ENCODE results near the gene SLC27A1. TPM values are rescaled to one million over a fixed set of nuclear protein-coding genes. Genes with fewer than 3 reads are reported as not detected.

The SLC27A1 gene
- polyA plus RNA-seq (ENCODE audit: insufficient read length in 4 of 4) = 10 to 100 TPM; 12.0 to 17.0 (median 13.3) TPM

GRCh38 chr19:17470068-17470841 lies at the start of gene SLC27A1:
Gene SLC27A1, plus strand, starts transcription at chr19:17470524. Its CDS starts 17 bp downstream, at chr19:17470541.
- DNase-seq (ENCODE audit: low read depth in 4 of 4, low spot score in 3 of 4) = peak; percentile 96 to 98 (median 98)

- DNase-seq (ENCODE audit: low read depth in 4 of 4, low spot score in 3 of 4) = no peak
Observed at GRCh38 chr19:17421942-17422341, 48.4 kb upstream of the SLC27A1 start.

- DNase-seq (ENCODE audit: low read depth in 4 of 4, low spot score in 3 of 4) = no peak
Observed at GRCh38 chr19:17423429-17424208, 46.7 kb upstream of the SLC27A1 start.

- no peak for DNase-seq (ENCODE audit: low read depth in 4 of 4, low spot score in 3 of 4)
Observed at GRCh38 chr19:17424743-17425365, 45.5 kb upstream of the SLC27A1 start.

GRCh38 chr19:17429641-17430113 lies 40.6 kb upstream of the SLC27A1 start:
- no peak for DNase-seq (ENCODE audit: low read depth in 4 of 4, low spot score in 3 of 4)

- no peak for DNase-seq (ENCODE audit: low read depth in 4 of 4, low spot score in 3 of 4)
Observed at GRCh38 chr19:17431417-17431816, 38.9 kb upstream of the SLC27A1 start.

GRCh38 chr19:17435218-17435617 lies 35.1 kb upstream of the SLC27A1 start:
- DNase-seq (ENCODE audit: low read depth in 4 of 4, low spot score in 3 of 4) = no peak

- DNase-seq (ENCODE audit: low read depth in 4 of 4, low spot score in 3 of 4) = no peak
Observed at GRCh38 chr19:17436094-17436873, 34.0 kb upstream of the SLC27A1 start.

GRCh38 chr19:17436874-17437267 lies 33.5 kb upstream of the SLC27A1 start:
- no peak for DNase-seq (ENCODE audit: low read depth in 4 of 4, low spot score in 3 of 4)

- DNase-seq (ENCODE audit: low read depth in 4 of 4, low spot score in 3 of 4) = no peak
Observed at GRCh38 chr19:17441241-17442021, 28.9 kb upstream of the SLC27A1 start.

- no peak for DNase-seq (ENCODE audit: low read depth in 4 of 4, low spot score in 3 of 4)
Observed at GRCh38 chr19:17445526-17446165, 24.7 kb upstream of the SLC27A1 start.

- no peak for DNase-seq (ENCODE audit: low read depth in 4 of 4, low spot score in 3 of 4)
Observed at GRCh38 chr19:17447704-17448130, 22.6 kb upstream of the SLC27A1 start.

- DNase-seq (ENCODE audit: low read depth in 4 of 4, low spot score in 3 of 4) = no peak
Observed at GRCh38 chr19:17448131-17448967, 22.0 kb upstream of the SLC27A1 start, which contains the start of gene TMEM221. Gene TMEM221, minus strand, starts transcription at chr19:17448668. Its CDS starts 206 bp downstream, at chr19:17448462.

GRCh38 chr19:17450264-17451075 lies 19.9 kb upstream of the SLC27A1 start:
- DNase-seq (ENCODE audit: low read depth in 4 of 4, low spot score in 3 of 4) = no peak

GRCh38 chr19:17451820-17452219 lies 18.5 kb upstream of the SLC27A1 start:
- no peak for DNase-seq (ENCODE audit: low read depth in 4 of 4, low spot score in 3 of 4)

- DNase-seq (ENCODE audit: low read depth in 4 of 4, low spot score in 3 of 4) = no peak
Observed at GRCh38 chr19:17454576-17455071, 15.7 kb upstream of the SLC27A1 start.

Measured in right renal pelvis (tissue), 4 donors.